Lower lobe of right lung (tissue), 2 donors: ENCODE data around the gene HABP4. TPM values are rescaled to one million over a fixed set of nuclear protein-coding genes. Genes with fewer than 3 reads are reported as not detected.

Experiments used
- ATAC-seq, 2 donors: fragments of 200-7000 bp; cut with Tn5 transposase; one replicate each; pipeline ENCODE4 v1.9.1; 2020 to 2022; ENCODE audit warnings: mild to moderate bottlenecking in 2 of 2, moderate library complexity in 2 of 2
- DNase-seq: peaks from one replicate; pipeline ENCODE4 v3.0.0-alpha.2; 2020
- H3K27ac ChIP-seq: fragments of 200-600 bp; one replicate; pipeline ENCODE4 v1.8.0; 2022
- H3K27me3 ChIP-seq: fragments of 200-600 bp; one replicate; pipeline ENCODE4 v1.8.0; 2022; ENCODE audit warnings: low read depth
- H3K36me3 ChIP-seq: fragments of 200-600 bp; one replicate; pipeline ENCODE4 v1.8.0; 2022; ENCODE audit warnings: mild to moderate bottlenecking
- H3K4me1 ChIP-seq: fragments of 200-600 bp; one replicate; pipeline ENCODE4 v1.8.0; 2022
- H3K4me3 ChIP-seq: fragments of 200-600 bp; one replicate; pipeline ENCODE4 v1.8.0; 2022; ENCODE audit warnings: mild to moderate bottlenecking
- H3K9me3 ChIP-seq: fragments of 200-600 bp; one replicate; pipeline ENCODE4 v1.8.0; 2022
- CTCF ChIP-seq: fragments of 200-600 bp; IDR thresholded peaks from one replicate; pipeline ENCODE4 v1.8.0; 2022; ENCODE audit warnings: antibody characterized with exemption, mild to moderate bottlenecking
- intact Hi-C: fragments of 100-400 bp; cut with DNase I; formaldehyde crosslinking; loops from one replicate; pipeline ENCODE4 v1.11.0; 2022
- total RNA-seq: library from RNA; stranded (reverse); fragmentation: NEBNext Ultra II Directional; extraction: Animal tissue kit (Norgen Biotek cat#: 25700); gene quantifications from one replicate; pipeline ENCODE4 v1.2.1, GENCODE V29; 2021
- donor health status: DM: no; HTN: yes; CAD: no; lungs with severe emphysema.

Gene HABP4
- total RNA-seq, 1 donor from 2014 or later, result 9.8 TPM

GRCh38 chr9:96413302-96414221 is 36.4 kb upstream of the HABP4 start:
- Histone ChIP-seq H3K27ac (peak overlapping the region; percentile 42), H3K4me3 (no peak overlapping the region), H3K27me3 (no peaks in the 10 kb centered on the region), H3K36me3 (no peaks in the 10 kb centered on the region), H3K9me3 (no peaks in the 10 kb centered on the region), H3K4me1 (peaks cover 16% of the 10 kb centered on the region)
- DNase-seq, result no peak
- ATAC-seq, result no peak
- no peak for TF ChIP-seq CTCF
- intact Hi-C loops, result no loop called here

- peak; percentile 26 for TF ChIP-seq CTCF
- H3K27ac ChIP-seq, result peak overlapping the region; percentile 99
- no peaks in the 10 kb centered on the region for H3K27me3 ChIP-seq
- H3K4me3 ChIP-seq, result peak overlapping the region; percentile 94
- peaks cover 35% of the 10 kb centered on the region for H3K4me1 ChIP-seq
- DNase-seq (peak; percentile 91), ATAC-seq (peak; percentile 20 to 45)
- intact Hi-C loops, result no loop called here
- no peaks in the 10 kb centered on the region for H3K36me3 ChIP-seq
- H3K9me3 ChIP-seq, result no peaks in the 10 kb centered on the region
Observed at GRCh38 chr9:96417051-96417586, 32.9 kb upstream of the HABP4 start.

- Histone ChIP-seq H3K9me3 (no peaks in the 10 kb centered on the region), H3K36me3 (no peaks in the 10 kb centered on the region), H3K27me3 (no peaks in the 10 kb centered on the region), H3K4me1 (peaks cover 35% of the 10 kb centered on the region), H3K27ac (peak overlapping the region; percentile 99), H3K4me3 (peak overlapping the region; percentile 94)
- intact Hi-C loops, result no loop called here
- no peak for TF ChIP-seq CTCF
- ATAC-seq (peak in 1 of 2 donors; percentile 0), DNase-seq (peak; percentile 65)
Observed at GRCh38 chr9:96417661-96418082, 32.3 kb upstream of the HABP4 start.

- H3K27ac ChIP-seq, result peak within 1 kb of the TSS; percentile 99
- no peaks in the 10 kb centered on the region for H3K9me3 ChIP-seq
- TF ChIP-seq CTCF, result no peak
- H3K4me3 ChIP-seq, result peak within 1 kb of the TSS; percentile 94
- peaks cover 31% of the 10 kb centered on the region for H3K4me1 ChIP-seq
- no peaks in the 10 kb centered on the region for H3K36me3 ChIP-seq
- H3K27me3 ChIP-seq, result no peaks in the 10 kb centered on the region
- peak; percentile 94 to 96 for ATAC-seq
- peak; percentile 99 for DNase-seq
- intact Hi-C loops, result no loop called here
Observed at GRCh38 chr9:96418083-96418919, 31.7 kb upstream of the HABP4 start, which contains the start of gene ZNF367. ZNF367 (minus strand) TSS chr9:96418370; CDS start chr9:96418032, 338 bp downstream.
